Mesenchymal stem cell (in vitro differentiated cells and primary cell): ENCODE measurements around the gene SCARB2.

ENCODE experiments used
- DNase-seq: peaks from one replicate; pipeline ENCODE4 v3.0.0-alpha.2; 2013
- H2AFZ ChIP-seq: one replicate; pipeline ENCODE4 v1.6.1; 2013; ENCODE audit warnings: low read depth, mild to moderate bottlenecking, control low read depth, inconsistent platforms, low read length, moderate library complexity
- H2AK5ac ChIP-seq: 2 replicates; pipeline ENCODE4 v1.6.1; 2013; ENCODE audit warnings: low read length, moderate library complexity, mild to moderate bottlenecking, inconsistent platforms; ENCODE audit not compliant: severe bottlenecking
- H2BK120ac ChIP-seq: one replicate; pipeline ENCODE4 v1.6.1; 2013; ENCODE audit warnings: low read depth, mild to moderate bottlenecking, inconsistent platforms, low read length, moderate library complexity
- H2BK12ac ChIP-seq, 2 experiments: one replicate each; pipeline ENCODE4 v1.6.1; 2013; ENCODE audit warnings: inconsistent platforms in 2 of 2, low read length in 2 of 2, mild to moderate bottlenecking in 2 of 2, moderate library complexity in 2 of 2, control low read depth in 1 of 2
- H2BK15ac ChIP-seq: one replicate; pipeline ENCODE4 v1.6.1; 2013; ENCODE audit warnings: mild to moderate bottlenecking, low read depth, inconsistent platforms; ENCODE audit not compliant: poor library complexity, severe bottlenecking
- H2BK5ac ChIP-seq: 2 replicates; pipeline ENCODE4 v1.6.1; 2013; ENCODE audit warnings: low read depth, mild to moderate bottlenecking, low read length, control low read depth, inconsistent platforms; ENCODE audit not compliant: poor library complexity, severe bottlenecking
- H3K14ac ChIP-seq, 2 experiments: one replicate each; pipeline ENCODE4 v1.6.1; 2013; ENCODE audit warnings: inconsistent platforms in 2 of 2, low read length in 2 of 2, control low read depth in 1 of 2, mild to moderate bottlenecking in 1 of 2, moderate library complexity in 1 of 2
- H3K18ac ChIP-seq, 2 experiments: one replicate each; pipeline ENCODE4 v1.6.1; 2013; ENCODE audit warnings: inconsistent platforms in 2 of 2, low read length in 2 of 2, control low read depth in 1 of 2, low read depth in 1 of 2, mild to moderate bottlenecking in 1 of 2
- H3K23ac ChIP-seq, 2 experiments: one replicate each; pipeline ENCODE4 v1.6.1; 2013; ENCODE audit warnings: inconsistent platforms in 2 of 2, low read length in 2 of 2, mild to moderate bottlenecking in 2 of 2, moderate library complexity in 2 of 2, control low read depth in 1 of 2
- H3K27ac ChIP-seq: 2 replicates; pipeline ENCODE4 v1.5.1; 2013; ENCODE audit warnings: mild to moderate bottlenecking, moderate library complexity, low read length, control low read depth, inconsistent platforms; ENCODE audit not compliant: poor library complexity, severe bottlenecking
- H3K27me3 ChIP-seq, 2 experiments: 2 replicates each; pipeline versions ENCODE4 v1.6.1 to v1.7.0; 2013; ENCODE audit warnings: low read length in 2 of 2, mild to moderate bottlenecking in 2 of 2, moderate library complexity in 2 of 2, control low read depth in 1 of 2, inconsistent platforms in 1 of 2; ENCODE audit not compliant: control insufficient read depth in 1 of 2, insufficient read depth in 1 of 2
- H3K36me3 ChIP-seq, 2 experiments: 2 replicates each; pipeline versions ENCODE4 v1.6.1 to v1.7.0; 2013; ENCODE audit warnings: low read length in 2 of 2, control low read depth in 1 of 2, inconsistent platforms in 1 of 2, low read depth in 1 of 2, mild to moderate bottlenecking in 1 of 2; ENCODE audit not compliant: insufficient read depth in 2 of 2, control insufficient read depth in 1 of 2
- H3K4ac ChIP-seq, 2 experiments: one replicate each; pipeline ENCODE4 v1.6.1; 2013; ENCODE audit warnings: inconsistent platforms in 2 of 2, low read length in 2 of 2, mild to moderate bottlenecking in 2 of 2, moderate library complexity in 2 of 2, control low read depth in 1 of 2, low read depth in 1 of 2
- H3K4me1 ChIP-seq: 2 replicates; pipeline ENCODE4 v1.6.1; 2013; ENCODE audit warnings: low read depth, low read length, control low read depth; ENCODE audit not compliant: control insufficient read depth, insufficient read depth
- H3K4me2 ChIP-seq: 2 replicates; pipeline ENCODE4 v1.6.1; 2013; ENCODE audit warnings: low read length, mild to moderate bottlenecking, inconsistent platforms; ENCODE audit not compliant: poor library complexity, severe bottlenecking
- H3K4me3 ChIP-seq, 2 experiments: 2 replicates each; pipeline versions ENCODE4 v1.5.1 to v1.7.0; 2013; ENCODE audit warnings: low read length in 2 of 2, mild to moderate bottlenecking in 2 of 2, control low read depth in 1 of 2, low read depth in 1 of 2; ENCODE audit not compliant: insufficient read depth in 1 of 2
- H3K79me1 ChIP-seq: replicated peaks from 2 replicates; pipeline ENCODE4 v1.6.1; 2013; ENCODE audit warnings: mild to moderate bottlenecking, control low read depth, low read length, inconsistent platforms; ENCODE audit not compliant: poor library complexity, severe bottlenecking
- H3K9ac ChIP-seq: 2 replicates; pipeline ENCODE4 v1.7.0; 2013; ENCODE audit warnings: mild to moderate bottlenecking, low read length, moderate library complexity
- H3K9me3 ChIP-seq: 2 replicates; pipeline ENCODE4 v1.7.0; 2013; ENCODE audit warnings: mild to moderate bottlenecking, low read length; ENCODE audit not compliant: control insufficient read depth
- H4K8ac ChIP-seq: one replicate; pipeline ENCODE4 v1.6.1; 2013; ENCODE audit warnings: inconsistent platforms, mild to moderate bottlenecking, low read length, moderate library complexity
- H4K91ac ChIP-seq: one replicate; pipeline ENCODE4 v1.6.1; 2013; ENCODE audit warnings: mild to moderate bottlenecking, low read length, inconsistent platforms
- WGBS: methylation state at CpG from one replicate; pipeline ENCODE4 v1.1.7; 2013; ENCODE audit warnings: mixed read lengths; 5-methylcytosine and 5-hydroxymethylcytosine counted together

Gene SCARB2

DNA sequence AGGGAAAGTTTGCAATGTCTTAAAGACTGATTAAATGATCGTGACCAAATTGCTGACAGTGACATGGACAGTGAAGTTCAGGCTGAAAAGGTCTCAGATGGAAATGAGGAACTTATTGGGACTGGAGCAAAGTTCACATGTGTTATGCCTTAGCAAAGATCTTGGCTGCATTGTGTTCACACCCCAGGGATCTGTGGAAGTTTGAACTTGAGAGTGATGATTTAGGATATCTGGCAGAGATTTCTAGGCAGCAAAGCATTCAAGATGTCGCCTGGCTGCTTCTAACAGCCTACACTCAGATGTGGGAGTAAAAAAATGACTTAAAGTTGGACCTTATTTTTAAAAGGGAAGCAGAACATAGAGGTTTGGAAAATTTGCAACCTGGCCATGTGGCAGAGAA is 21.4 kb downstream of the SCARB2 start:
- H2BK15ac ChIP-seq, result no peak overlapping the region
- H3K14ac ChIP-seq, result no peak overlapping the region
- H3K27ac ChIP-seq, result no peak overlapping the region
- no peak for DNase-seq
- H3K18ac ChIP-seq, result no peak overlapping the region
- H2BK120ac ChIP-seq, result no peak overlapping the region
- H3K4ac ChIP-seq, result no peak overlapping the region
- no peaks in the 10 kb centered on the region for H3K27me3 ChIP-seq
- no peak overlapping the region for H4K8ac ChIP-seq
- H4K91ac ChIP-seq, result no peak overlapping the region
- no peak overlapping the region for H2AFZ ChIP-seq
- peaks cover 21 to 68% of the 10 kb centered on the region in 2 experiments for H3K36me3 ChIP-seq
- H3K23ac ChIP-seq, result no peak overlapping the region
- H3K79me1 ChIP-seq, result peaks cover 48% of the 10 kb centered on the region
- over 99% methylated on average over 2 of the region's 2 CpGs for WGBS
- no peak overlapping the region for H3K9ac ChIP-seq
- H3K4me1 ChIP-seq, result peaks cover 5% of the 10 kb centered on the region
- no peak overlapping the region for H3K4me2 ChIP-seq
- H3K9me3 ChIP-seq, result peaks cover 18% of the 10 kb centered on the region
- no peak overlapping the region for H2AK5ac ChIP-seq
- no peak overlapping the region for H2BK12ac ChIP-seq
- peak overlapping the region in 1 of 2 experiments; percentile 61 for H3K4me3 ChIP-seq
- no peak overlapping the region for H2BK5ac ChIP-seq

DNA sequence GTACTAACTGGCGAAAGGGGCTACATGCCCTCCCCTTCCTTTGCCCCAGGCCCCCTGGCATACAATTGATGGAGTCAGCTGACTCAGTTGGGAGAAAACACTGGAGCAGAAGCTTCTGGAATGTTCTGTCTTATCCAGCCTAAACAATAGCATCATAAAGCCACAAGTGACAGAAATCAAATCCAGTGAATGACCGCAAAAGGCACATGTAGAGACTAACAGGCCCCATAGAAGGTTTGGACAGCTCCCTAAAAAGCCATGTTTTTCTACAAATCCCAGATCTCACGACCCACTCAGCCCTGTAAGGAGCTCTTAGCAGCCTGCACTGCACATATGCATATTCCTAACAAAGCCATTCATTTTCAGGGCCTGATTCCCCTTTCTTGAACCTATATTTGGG is 25.1 kb downstream of the SCARB2 start:
- no peak overlapping the region for H3K14ac ChIP-seq
- no peak overlapping the region for H2BK12ac ChIP-seq
- no peak overlapping the region for H3K27ac ChIP-seq
- 97% methylated on average over 3 of the region's 3 CpGs for WGBS
- H2BK5ac ChIP-seq, result no peak overlapping the region
- peaks cover 18 to 78% of the 10 kb centered on the region in 2 experiments for H3K36me3 ChIP-seq
- H3K4ac ChIP-seq, result no peak overlapping the region
- no peak overlapping the region for H2AK5ac ChIP-seq
- no peak overlapping the region for H3K23ac ChIP-seq
- H3K4me2 ChIP-seq, result no peak overlapping the region
- H4K8ac ChIP-seq, result no peak overlapping the region
- no peak overlapping the region for H2AFZ ChIP-seq
- H4K91ac ChIP-seq, result no peak overlapping the region
- no peak overlapping the region for H3K18ac ChIP-seq
- no peak for DNase-seq
- H3K79me1 ChIP-seq, result peaks cover 44% of the 10 kb centered on the region
- H3K4me1 ChIP-seq, result no peaks in the 10 kb centered on the region
- no peak overlapping the region for H2BK15ac ChIP-seq
- H2BK120ac ChIP-seq, result no peak overlapping the region
- no peak overlapping the region for H3K9ac ChIP-seq
- peaks cover 15% of the 10 kb centered on the region for H3K9me3 ChIP-seq
- H3K27me3 ChIP-seq, result no peaks in the 10 kb centered on the region
- H3K4me3 ChIP-seq, result no peak overlapping the region

DNA sequence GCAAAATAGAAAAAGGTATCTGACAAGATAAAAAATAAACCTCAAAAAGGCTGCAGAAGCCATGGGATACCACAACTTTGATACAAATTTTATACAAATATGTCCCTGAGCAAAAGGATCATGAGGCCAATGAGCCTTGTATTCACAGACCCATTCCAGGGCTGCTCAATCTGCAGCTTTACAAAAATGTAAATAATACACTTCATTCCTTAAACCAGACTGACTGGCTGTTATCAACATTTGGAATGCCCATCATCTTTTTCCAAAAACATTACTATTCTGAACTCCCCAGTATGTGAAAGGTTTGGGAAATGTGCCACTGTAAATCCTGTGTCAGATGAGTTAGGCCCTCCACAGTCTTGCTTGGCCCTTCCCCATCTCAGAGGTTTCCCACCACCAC is 25.5 kb downstream of the SCARB2 start:
- Histone ChIP-seq H4K8ac (no peak overlapping the region), H3K23ac (no peak overlapping the region), H3K27me3 (no peaks in the 10 kb centered on the region), H3K27ac (no peak overlapping the region), H3K18ac (no peak overlapping the region), H2AK5ac (no peak overlapping the region), H4K91ac (no peak overlapping the region), H3K14ac (no peak overlapping the region), H3K4ac (no peak overlapping the region), H3K4me1 (no peaks in the 10 kb centered on the region), H2BK15ac (no peak overlapping the region), H3K4me3 (no peak overlapping the region), H2BK120ac (no peak overlapping the region), H3K79me1 (peaks cover 45% of the 10 kb centered on the region), H2BK12ac (no peak overlapping the region), H2BK5ac (no peak overlapping the region), H3K9me3 (peaks cover 11% of the 10 kb centered on the region), H2AFZ (no peak overlapping the region), H3K9ac (no peak overlapping the region), H3K36me3 (peaks cover 16 to 78% of the 10 kb centered on the region in 2 experiments), H3K4me2 (no peak overlapping the region)
- DNase-seq, result no peak

DNA sequence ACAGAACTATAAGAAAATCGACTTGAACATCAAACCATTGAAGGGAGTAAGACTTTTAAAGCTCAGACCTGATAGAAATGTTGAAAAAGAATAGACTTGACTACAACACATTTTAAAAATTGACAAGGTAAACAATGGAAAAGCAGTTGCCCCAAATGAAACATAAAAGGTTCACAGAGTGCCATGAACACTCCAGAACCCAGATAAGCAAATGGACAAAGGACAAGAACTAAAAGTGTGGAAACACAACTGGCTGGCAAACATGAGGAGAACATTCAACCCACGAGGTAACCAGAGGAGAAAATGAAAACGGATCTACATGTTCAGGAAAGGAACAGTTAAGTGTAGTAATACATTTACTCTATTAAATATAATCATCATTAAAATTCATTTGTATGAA is 26.5 kb downstream of the SCARB2 start:
- Histone ChIP-seq H3K4me3 (no peak overlapping the region), H2BK5ac (no peak overlapping the region), H3K4ac (no peak overlapping the region), H2BK120ac (no peak overlapping the region), H4K91ac (no peak overlapping the region), H3K79me1 (peaks cover 41% of the 10 kb centered on the region), H3K36me3 (peaks cover 9 to 74% of the 10 kb centered on the region in 2 experiments), H3K18ac (no peak overlapping the region), H3K27me3 (no peaks in the 10 kb centered on the region), H3K9ac (no peak overlapping the region), H3K14ac (no peak overlapping the region), H2BK15ac (no peak overlapping the region), H3K4me1 (no peaks in the 10 kb centered on the region), H2BK12ac (no peak overlapping the region), H3K4me2 (no peak overlapping the region), H3K9me3 (peaks cover 3% of the 10 kb centered on the region), H3K27ac (no peak overlapping the region), H2AFZ (no peak overlapping the region), H3K23ac (no peak overlapping the region), H4K8ac (no peak overlapping the region), H2AK5ac (no peak overlapping the region)
- no peak for DNase-seq
- no CpG with 5 or more reads among the region's 3 CpGs for WGBS
